ENCODE data around the gene BRI3BP.
"Not testable (repeated sequence)": the region's sequence is repeated elsewhere in the genome, so short reads cannot be mapped to it uniquely, and the experiment has no call there.

Gene BRI3BP

DNA sequence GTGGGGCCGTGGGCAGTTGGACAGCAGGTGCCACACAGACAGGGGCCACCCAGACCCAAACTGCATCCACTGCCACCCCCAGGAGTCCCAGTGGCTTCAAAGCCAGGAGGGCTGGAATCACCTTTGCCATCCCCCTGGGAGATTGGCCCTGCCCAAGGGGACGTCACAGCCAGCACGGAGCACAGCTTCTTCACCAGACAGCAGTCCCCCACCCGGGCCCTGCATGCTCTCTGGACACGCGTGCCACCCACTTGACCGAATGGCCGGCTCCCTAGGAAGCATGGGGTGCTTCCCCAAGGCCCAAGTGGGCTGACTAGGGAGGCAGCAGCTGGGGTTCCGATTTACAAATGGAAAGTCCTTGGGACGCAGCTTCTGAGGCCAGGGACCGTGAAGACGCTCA, 21.8 kb upstream of the BRI3BP start:
- no peak overlapping the region for H3K27ac ChIP-seq
- no peak for DNase-seq (ENCODE audit: low read depth, low spot score)

DNA sequence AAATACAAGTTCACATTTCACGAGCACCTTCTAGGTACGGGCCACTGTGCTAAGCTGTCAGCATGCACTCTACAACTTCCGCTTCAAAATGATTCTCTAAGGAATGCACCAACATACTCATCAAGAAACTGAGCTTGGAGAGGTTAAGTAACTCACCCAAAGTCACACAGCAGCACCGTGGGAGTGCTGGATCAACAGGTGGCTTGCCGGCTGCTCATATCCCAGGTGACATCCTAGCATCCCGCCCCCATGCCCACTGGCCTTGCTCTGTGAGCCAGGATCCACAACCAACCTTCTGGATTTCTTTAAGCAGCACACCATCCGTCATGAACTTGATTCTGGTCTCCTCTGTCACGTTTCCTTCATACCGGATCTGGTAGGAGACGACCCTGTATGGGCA, 21.2 kb upstream of the BRI3BP start:
- no peak for DNase-seq (ENCODE audit: low read depth, low spot score)

DNA sequence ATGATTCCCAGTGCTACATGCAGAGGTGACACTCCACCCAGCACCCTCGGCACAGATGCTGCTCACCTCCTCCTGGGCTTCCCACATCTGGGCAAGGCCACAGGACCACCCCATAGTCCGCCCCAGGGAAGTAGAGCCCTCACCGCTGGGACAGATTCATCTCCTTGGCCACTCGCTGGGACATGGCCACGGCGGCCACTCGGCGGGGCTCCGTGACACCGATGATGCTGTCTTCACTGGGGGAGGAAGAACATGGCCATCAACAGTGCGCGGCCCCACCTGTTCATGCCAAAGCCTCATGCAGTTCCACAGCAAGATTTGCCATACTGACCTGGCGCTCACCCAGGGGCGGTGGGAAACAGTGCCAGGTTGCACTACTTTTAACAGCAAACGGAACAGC, 18.2 kb upstream of the BRI3BP start:
- no peak for DNase-seq (ENCODE audit: low read depth, low spot score)

More for the DNA sequence above, 21.2 kb upstream of the BRI3BP start:
- no peak overlapping the region for H3K27ac ChIP-seq

DNA sequence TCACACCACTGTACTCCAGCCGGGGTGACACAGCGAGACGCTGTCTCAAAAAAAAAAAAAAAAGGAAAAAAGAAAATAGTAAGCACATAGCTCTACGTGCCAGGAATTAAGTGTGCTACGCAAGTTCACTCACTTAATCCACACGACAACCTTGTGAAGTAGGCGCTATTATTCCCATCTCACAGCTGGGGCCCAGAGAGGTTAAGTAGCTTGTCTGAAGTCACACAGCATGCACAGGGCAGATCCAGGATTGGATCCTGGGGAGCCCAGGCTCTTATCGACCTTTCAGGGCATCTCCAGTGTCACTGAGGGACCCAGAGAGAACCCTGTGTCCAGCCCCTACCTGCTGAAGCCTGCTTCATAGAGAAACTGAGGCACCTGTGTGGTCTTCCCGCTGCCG, 16.4 kb upstream of the BRI3BP start:
- DNase-seq (ENCODE audit: low read depth, low spot score) = no peak
- no peak overlapping the region for H3K27ac ChIP-seq

More for the DNA sequence above, 18.2 kb upstream of the BRI3BP start:
- no peak overlapping the region for H3K27ac ChIP-seq

DNA sequence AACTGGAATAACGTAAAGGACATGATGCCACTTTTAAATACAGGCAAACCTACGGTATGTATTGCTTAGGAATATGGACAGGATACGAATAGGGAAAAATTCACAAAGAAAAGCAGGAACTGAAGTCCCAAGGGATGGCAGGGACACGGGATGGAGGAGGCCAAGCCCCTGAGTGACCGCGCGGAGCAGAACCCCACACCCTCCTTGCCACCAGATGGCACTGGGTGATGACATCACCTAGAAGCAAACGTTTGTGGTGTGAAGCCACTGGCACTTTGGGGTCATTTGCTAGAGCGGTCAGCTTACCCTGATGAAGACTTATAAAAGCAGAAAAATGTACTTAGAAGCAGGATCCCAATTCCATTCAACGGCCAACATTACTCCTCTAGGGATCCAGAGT, 13.9 kb upstream of the BRI3BP start:
- H3K27ac ChIP-seq = no peak overlapping the region
- no peak for DNase-seq (ENCODE audit: low read depth, low spot score)

DNA sequence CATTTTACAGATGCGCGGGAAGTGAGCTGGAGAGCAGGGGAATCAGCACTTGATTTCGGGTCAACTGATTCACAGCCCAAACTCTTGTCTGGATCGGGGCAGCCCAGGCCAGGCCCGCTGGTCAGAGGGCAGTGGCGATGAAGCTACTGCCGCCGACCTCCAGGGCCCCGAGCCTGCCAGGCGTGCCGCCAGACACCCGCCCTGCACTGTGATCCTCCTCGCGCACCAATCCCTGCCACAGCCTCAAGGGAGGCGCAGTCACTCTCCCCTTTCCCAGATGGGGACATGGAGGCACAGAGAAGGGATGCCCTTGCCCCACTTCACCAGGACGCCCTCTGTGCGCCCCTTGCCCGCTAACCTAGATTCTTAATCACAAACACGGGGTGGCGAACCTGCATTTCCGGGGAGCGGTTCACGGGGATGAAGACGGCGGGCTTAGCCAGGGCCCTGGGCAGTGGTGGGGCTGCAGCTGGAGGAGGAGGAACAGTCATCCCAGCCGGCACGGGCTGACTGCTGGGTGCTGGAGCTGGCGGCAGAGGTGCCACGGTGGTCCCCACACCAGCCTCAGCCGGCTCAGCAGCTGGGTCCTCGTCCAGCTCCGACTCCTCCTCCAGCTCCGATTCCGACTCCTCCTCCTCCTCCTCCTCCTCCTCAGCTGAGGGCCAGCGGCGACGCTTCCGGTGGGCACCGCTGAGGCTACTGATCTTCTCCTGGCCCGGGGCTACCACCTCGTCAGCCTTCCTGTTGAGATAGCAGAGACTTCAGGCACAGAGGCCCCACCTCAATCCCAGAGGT, 13.2 kb upstream of the BRI3BP start:
- H3K27ac ChIP-seq = no peak overlapping the region
- DNase-seq (ENCODE audit: low read depth, low spot score) = no peak

DNA sequence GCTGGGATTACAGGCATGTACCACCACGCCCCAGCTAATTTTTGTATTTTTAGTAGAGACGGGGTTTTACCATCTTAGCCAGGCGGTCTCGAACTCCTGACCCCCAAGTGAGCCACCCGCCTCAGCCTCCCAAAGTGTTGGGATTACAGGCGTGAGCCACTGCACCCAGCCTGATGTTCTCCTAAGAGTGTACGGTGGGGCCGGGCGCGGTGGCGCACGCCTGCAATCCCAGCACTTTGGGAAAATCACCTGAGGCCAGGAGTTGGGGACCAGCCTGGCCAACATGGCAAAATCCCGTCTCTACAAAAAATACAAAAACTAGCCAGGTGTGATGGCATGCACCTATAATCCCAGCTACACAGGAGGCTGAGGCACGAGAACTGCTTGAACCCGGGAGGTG, 6.6 kb upstream of the BRI3BP start:
- not testable (repeated sequence) for DNase-seq (ENCODE audit: low read depth, low spot score); H3K27ac ChIP-seq

DNA sequence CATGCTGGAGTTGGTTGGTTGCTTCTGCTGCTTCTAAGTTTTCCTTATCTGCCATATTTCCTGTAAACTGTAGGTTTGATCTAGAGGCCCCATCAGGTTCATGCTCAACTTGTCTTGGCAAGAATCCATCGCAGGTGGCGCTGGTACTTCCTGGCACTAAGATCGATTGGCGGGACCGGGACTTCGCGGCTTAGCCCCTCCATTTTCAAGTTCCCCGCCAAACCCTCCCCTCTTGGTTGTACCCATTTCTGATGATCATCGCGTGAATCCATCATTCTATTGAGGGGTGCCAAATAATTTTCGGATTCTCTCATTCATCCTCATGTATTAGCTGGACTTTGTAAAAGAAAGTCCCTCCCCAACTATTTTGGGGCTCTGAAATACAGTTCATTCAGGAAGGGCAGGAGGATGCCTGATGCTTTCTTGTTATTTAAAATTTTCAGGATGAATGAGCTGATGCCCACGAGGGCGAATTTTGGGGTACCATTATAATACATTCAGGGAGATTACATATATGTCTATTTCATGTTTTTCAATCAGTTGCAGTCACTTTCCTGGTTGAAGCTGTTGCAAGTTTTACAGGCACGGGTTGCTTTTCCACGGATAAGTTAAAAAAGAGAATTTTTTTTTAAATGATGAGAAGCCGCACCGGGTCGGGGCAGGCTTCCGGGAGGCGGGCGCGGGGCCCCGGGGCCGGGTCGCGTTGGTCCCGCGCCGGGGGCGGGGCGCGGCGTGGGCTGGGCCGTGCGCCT, 395 bp upstream of the BRI3BP start:
- H3K27ac ChIP-seq = peak overlapping the region; percentile 62
- DNase-seq (ENCODE audit: low read depth, low spot score) = peak; percentile 33

DNA sequence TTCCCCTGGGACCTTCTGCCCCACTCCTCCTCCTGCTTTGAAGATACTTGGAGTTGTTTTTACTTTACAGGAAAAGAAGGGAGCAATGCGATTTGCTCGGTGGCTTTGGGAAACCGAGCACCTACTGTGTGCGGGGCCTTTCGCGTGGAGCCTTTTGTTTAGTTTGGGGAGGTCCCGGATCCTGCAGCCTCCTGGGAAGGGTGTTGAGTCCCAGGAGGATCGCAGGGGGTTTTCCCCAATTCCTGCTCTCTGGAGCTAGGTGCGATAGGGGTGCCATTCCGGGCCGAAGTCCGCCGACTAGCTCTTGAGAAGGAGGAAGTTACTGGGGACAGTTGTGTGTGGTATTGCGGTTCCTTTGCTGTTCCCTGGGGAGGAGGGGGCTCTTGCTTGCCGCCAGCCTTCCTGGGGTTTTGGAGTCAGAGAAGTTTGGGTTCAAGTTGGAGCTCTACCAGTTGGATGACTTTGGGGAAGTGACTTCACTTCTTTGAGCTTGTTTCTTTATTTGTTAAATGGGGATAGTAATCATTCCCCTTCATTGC, 1.1 kb downstream of the BRI3BP start:
- no peak for DNase-seq (ENCODE audit: low read depth, low spot score)
- no peak overlapping the region for H3K27ac ChIP-seq

DNA sequence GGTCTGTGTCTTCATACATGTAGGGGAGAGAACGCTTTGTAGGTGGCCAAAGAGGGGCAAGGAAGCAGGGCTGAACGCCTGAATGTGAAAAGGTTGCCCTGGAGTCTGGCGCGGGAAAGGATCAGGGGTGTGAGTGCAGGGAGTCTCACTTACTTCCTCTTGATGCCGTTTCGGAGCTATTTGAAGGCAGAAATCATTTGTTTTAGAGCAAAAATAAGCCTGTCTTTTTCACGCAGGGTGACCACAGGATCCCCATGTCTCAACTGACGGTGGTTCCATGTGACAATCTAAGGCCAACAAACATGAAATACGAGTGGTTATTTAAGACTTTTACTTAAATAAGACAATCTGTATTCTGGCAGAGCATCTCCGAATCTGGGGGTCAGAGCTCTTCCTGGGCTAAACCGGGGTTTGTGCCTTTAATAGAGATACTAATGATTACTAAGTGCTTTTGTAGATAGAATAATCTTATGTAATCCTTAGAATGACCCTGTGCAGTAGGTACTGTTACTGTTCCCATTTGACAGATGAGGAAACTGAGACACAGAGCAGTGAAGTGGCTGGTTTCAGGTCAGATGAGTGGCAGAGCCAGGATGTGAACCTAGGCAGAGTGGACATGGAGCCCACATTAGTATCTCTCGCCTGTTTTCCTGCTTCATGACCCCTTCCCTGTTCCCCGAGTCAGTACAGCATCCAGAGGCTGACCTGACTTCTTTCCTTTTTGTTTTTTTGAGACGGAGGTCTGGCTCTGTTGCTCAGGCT, 1.9 kb downstream of the BRI3BP start:
- H3K27ac ChIP-seq = no peak overlapping the region
- DNase-seq (ENCODE audit: low read depth, low spot score) = no peak

DNA sequence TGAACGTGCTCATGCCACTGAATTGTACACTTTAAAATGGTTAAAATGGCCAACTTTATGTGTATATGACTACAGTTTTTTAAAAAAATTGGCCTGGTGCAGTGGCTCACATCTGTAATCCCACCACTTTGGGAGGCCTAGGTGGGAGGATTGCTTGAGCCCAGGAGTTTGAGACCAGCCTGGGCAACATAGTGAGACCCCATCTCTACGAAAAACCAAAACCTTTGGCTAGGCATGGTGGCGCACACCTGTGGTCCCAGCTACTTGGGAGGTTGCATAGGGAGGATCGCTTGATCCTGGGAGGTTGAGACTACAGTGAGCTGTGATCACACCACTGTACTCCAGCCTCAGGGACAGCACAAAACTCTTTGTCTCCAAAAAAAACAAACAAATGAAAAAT, 5.3 kb downstream of the BRI3BP start:
- no peak overlapping the region for H3K27ac ChIP-seq
- no peak for DNase-seq (ENCODE audit: low read depth, low spot score)

DNA sequence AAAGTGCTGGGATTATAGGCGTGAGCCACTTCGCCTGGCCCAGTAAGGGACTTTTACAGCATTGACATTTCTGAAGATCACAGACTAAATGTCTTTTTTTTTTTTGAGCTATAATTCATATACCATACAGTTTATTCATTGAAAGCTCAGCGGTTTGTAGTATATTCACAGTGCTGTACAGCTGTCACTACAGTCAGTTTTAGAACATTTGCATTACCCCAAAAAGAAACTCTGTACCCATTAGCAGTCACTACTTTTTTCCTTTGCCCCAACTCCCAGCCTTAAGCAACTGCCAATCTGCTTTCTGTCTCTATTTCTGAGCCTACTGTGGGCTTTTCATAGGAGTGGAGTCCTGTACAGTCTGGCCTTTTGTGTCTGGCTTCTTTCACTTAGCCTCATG, 8.2 kb downstream of the BRI3BP start:
- H3K27ac ChIP-seq = no peak overlapping the region
- DNase-seq (ENCODE audit: low read depth, low spot score) = no peak

DNA sequence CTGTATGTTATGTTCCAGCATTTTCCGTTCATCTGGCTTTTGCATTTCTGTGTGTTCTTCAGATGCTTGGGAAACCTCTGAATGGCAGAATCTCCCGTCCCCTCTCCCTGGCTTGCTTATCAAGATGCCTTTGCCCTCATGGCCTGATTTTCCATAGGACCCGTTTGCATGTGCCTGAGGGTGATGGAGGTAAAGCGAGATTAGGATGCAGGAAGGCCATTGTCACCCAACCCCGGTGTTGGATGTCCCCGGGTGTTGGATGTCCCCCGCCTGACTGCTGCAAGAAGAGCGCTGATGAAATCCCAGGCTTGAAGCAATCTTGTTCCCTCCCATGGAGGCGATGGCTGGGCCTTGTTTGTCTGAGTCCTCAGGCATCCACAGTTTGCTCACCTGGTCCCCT, 9.6 kb downstream of the BRI3BP start:
- no peak overlapping the region for H3K27ac ChIP-seq
- no peak for DNase-seq (ENCODE audit: low read depth, low spot score)

DNA sequence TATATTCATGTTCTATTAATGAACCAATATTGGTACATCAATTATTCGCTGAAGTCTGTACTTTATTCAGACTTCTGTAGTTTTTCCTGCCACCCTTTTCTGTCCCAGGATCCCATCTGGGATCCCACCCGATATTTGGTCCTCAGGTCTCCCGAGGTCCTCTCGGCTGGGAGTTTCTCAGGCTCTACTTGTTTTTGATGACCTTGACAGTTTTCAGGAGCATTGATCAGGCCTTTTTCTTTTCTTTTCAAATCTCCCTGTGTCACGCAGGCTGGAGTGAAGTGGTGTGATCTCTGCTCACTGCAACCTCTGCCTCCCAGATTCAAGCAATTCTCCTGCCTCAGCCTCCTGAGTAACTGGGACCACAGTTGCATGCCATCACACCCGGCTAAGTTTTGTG, 11.2 kb downstream of the BRI3BP start:
- no peak for DNase-seq (ENCODE audit: low read depth, low spot score)
- H3K27ac ChIP-seq = no peak overlapping the region

DNA sequence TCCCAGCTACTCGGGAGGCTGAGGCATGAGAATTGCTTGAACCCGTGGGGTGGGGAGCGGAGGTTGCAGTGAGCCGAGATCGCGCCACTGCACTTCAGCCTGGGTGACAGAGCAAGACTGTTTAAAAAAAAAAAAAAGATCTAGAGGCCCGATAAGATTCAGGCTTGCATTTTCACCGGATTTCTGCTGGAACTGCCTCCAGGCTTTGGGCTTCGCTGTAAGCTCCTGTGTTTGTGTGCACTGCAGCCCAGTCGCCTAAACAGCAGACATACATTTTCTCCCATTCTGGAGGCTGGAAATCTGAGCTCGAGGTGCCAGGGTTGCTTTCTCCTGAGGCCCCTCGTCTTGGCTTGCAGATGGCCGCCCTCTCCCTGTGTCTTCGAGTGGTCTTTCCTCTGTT, 12.2 kb downstream of the BRI3BP start:
- H3K27ac ChIP-seq = no peak overlapping the region
- DNase-seq (ENCODE audit: low read depth, low spot score) = no peak

DNA sequence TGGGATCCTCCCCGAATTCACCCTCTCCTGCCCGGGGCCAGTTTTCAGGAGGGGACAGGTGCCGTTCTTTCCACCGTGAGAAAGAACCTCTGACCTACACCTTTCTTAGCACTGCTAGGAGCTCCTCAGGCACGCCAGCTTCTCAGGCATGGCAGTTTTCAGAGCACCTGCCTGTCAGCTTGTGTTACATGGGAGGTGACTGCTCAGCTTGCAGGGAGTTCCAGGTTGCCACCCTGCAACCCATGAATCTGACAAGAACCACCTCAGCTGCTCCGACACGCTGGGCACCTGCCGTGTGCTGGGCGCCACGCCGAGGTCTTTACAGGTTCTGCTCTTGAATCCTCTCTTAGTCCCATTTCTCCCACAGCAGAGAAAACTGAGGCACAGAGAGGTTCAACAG, 12.9 kb downstream of the BRI3BP start:
- DNase-seq (ENCODE audit: low read depth, low spot score) = no peak
- H3K27ac ChIP-seq = no peak overlapping the region

DNA sequence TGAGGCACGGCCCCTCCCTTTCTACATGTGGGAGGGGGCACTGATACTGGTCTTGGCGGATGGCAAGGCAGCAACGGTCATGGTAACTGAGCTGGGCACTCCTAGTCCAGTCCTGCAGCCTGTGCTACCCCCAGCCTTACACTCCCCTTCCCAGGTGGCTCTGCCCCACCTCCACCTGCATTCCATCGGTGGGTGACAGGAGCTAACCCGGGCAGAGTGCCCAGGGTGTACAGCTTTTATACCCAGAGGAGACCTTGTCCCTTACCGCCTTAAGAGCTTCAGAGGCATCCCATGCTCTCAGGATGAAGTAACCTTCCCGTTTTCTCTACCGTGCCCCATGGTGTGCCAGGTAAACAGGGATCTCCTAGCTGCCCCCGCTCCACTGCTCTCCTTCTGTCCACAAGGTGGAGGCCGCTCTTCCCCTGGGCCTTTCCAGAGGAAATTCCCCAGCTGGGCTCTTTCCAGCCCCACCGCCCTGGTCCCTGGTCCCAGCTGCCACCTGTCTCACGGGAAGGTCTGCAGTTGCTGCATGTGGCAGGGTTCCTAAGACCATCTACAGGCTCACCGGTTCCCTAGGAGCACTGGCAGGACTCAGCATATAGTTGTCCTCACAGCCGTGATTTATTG, 20.5 kb downstream of the BRI3BP start:
- DNase-seq (ENCODE audit: low read depth, low spot score) = no peak
- H3K27ac ChIP-seq = no peak overlapping the region

DNA sequence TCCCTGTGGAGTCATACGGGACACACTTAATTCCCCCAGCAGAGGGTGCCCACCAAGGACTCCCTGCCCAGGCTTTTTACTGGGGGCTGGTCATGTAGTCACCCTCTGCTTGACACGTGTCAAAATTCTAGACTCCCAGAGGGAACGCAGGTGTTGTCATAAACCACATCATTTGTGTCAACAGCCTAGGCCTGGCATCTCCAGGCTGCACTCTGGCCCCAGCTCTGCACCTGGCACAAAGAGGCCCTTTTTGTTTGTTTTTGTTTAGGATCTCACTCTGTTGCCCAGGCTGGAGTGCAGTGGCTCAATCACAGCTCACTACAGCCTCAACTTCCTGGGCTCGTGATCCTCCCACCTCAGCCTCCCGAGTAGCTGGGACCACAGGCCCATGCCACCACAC, 21.1 kb downstream of the BRI3BP start:
- no peak overlapping the region for H3K27ac ChIP-seq
- no peak for DNase-seq (ENCODE audit: low read depth, low spot score)

DNA sequence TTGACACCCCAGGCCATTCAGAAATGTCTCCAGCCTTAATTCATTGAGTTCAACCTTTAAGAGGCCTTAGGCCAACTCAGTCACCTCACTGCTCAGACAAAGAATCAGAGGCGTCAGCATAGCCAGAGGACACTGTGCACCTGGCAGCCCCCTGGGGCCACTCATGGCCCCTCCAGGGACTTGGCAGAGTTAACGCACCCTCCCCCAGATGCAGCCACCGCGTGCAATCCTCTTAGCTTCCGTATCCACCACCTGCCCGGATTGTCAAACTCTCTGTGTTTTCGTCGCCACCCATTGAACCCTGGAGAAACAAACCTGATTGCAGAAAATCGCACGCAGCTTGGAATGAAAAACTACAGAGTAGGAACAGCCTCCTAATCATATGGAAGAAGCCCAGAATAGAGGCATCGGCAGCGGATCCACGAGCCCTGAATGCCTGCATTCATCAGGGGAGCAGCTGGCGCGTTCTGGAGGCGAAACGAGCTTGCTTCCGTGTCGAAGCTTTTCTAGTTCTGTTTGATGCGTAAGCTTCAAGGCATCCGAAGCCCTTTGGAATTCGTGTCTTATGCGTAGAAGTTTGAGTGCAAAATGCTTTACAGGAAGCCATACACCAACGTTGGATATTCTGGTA, 22.4 kb downstream of the BRI3BP start:
- H3K27ac ChIP-seq = no peak overlapping the region
- DNase-seq (ENCODE audit: low read depth, low spot score) = no peak

DNA sequence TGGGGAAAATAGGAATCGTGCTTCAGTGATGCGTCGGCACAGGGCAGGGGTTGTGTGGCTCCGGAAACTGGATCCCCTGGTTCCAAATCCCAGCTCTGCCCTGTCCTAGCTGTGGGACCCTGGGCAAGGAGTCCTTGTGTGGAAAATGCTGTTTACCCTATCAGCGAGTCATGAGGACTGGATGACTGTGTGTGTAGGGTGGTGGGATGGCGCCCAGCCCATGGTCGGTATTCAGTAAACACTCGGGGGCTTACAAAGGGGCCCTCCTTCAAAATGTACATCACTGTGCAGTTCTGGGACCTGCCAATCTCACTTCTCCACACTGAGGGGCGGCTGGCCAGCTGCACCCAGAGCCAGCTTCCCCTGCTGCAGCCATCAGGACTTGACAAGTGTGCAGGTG, 24.4 kb downstream of the BRI3BP start:
- no peak overlapping the region for H3K27ac ChIP-seq
- DNase-seq (ENCODE audit: low read depth, low spot score) = no peak
